HFF-Myc (cell line): ENCODE data around the gene DIDO1.

Experiments used
- DNase-seq: peaks from one replicate; pipeline ENCODE4 v3.0.0-alpha.2; 2011; ENCODE audit warnings: low read depth; ENCODE audit errors: extremely low read depth
- H3K4me3 ChIP-seq: replicated peaks from 2 replicates; pipeline ENCODE4 v1.5.1; 2011; ENCODE audit warnings: low read depth, mild to moderate bottlenecking, control low read depth, low read length
- CTCF ChIP-seq: IDR thresholded peaks from 2 replicates; pipeline ENCODE4 v1.5.1; 2012; ENCODE audit warnings: mild to moderate bottlenecking, low read depth, low read length, control low read depth; ENCODE audit errors: missing control alignments

Gene DIDO1

GRCh38 chr20:62892348-62893304, 33.7 kb downstream of the DIDO1 start:
- H3K4me3 ChIP-seq = no peak overlapping the region
- no peak for TF ChIP-seq CTCF
- DNase-seq = no peak

- no peak for TF ChIP-seq CTCF
- DNase-seq = no peak
- H3K4me3 ChIP-seq = no peak overlapping the region
Measured at GRCh38 chr20:62891111-62891510, 35.2 kb downstream of the DIDO1 start.

- no peak for DNase-seq
- no peak for TF ChIP-seq CTCF
- H3K4me3 ChIP-seq = no peak overlapping the region
Measured at GRCh38 chr20:62890444-62890843, 35.9 kb downstream of the DIDO1 start.

- DNase-seq = no peak
- no peak overlapping the region for H3K4me3 ChIP-seq
- no peak for TF ChIP-seq CTCF
Measured at GRCh38 chr20:62889871-62890270, 36.4 kb downstream of the DIDO1 start.

- H3K4me3 ChIP-seq = no peak overlapping the region
- TF ChIP-seq CTCF = no peak
- DNase-seq = no peak
Measured at GRCh38 chr20:62889411-62889810, 36.9 kb downstream of the DIDO1 start.

- no peak for DNase-seq
- H3K4me3 ChIP-seq = no peak overlapping the region
- no peak for TF ChIP-seq CTCF
Measured at GRCh38 chr20:62888910-62889309, 37.4 kb downstream of the DIDO1 start.

GRCh38 chr20:62888406-62888805, 37.9 kb downstream of the DIDO1 start:
- TF ChIP-seq CTCF = no peak
- H3K4me3 ChIP-seq = no peak overlapping the region
- DNase-seq = no peak
